Activated CD4-positive, alpha-beta memory T cell treated with anti-CD3 and anti-CD28 coated beads, Interleukin-2, amount 10 ng/mL, durations not matched to agents 7 days and 5 days (primary cell): ENCODE results near the gene RGS17. TPM values are rescaled to one million over a fixed set of nuclear protein-coding genes. Genes with fewer than 3 reads are reported as not detected.
A peak's percentile ranks its signal among the peaks of the same experiment; 100 is the strongest.

Experiments used
- CTCF ChIA-PET: fragments of 350-600 bp; sonication (Branson Sonifier 250); formaldehyde crosslinking; loops from one replicate; lab custom pipeline; 2021; ENCODE audit warnings: antibody characterized with exemption, inconsistent platforms; lab: Charles Lee
- POLR2A ChIA-PET: fragments of 350-600 bp; sonication (Branson Sonifier 250); formaldehyde crosslinking; loops from one replicate; lab custom pipeline; 2021; ENCODE audit warnings: antibody characterized with exemption; lab: Charles Lee
- DNase-seq: peaks from one replicate; pipeline ENCODE4 v3.0.0-alpha.2; 2020
- H3K27ac Mint-ChIP-seq: one replicate; pipeline ENCODE4 v1.8.0; 2021; ENCODE audit warnings: mild to moderate bottlenecking, mixed read lengths
- H3K27me3 Mint-ChIP-seq: one replicate; pipeline ENCODE4 v1.8.0; 2021; ENCODE audit warnings: mixed read lengths
- H3K36me3 Mint-ChIP-seq: one replicate; pipeline ENCODE4 v1.8.0; 2021; ENCODE audit warnings: low read depth, mixed read lengths
- H3K4me1 Mint-ChIP-seq: one replicate; pipeline ENCODE4 v1.8.0; 2021; ENCODE audit warnings: mixed read lengths
- H3K4me3 Mint-ChIP-seq: one replicate; pipeline ENCODE4 v1.8.0; 2021; ENCODE audit warnings: mild to moderate bottlenecking, mixed read lengths
- H3K9me3 Mint-ChIP-seq: one replicate; pipeline ENCODE4 v1.8.0; 2021; ENCODE audit warnings: mixed read lengths
- total RNA-seq, 2 experiments: library from RNA; stranded (reverse); gene quantifications; one replicate each; pipeline ENCODE4 v1.2.3, GENCODE V29; 2021

RGS17 gene
- total RNA-seq, 2 experiments from 2014 or later: 0.10 TPM; not detected in 1

GRCh38 chr6:152983637-152984512 is 147.2 kb downstream of the RGS17 start:
- peaks cover 58% of the 10 kb centered on the region for H3K36me3 Mint-ChIP-seq
- ChIA-PET POLR2A (interaction anchor here (1.0 to 5.3 kb wide), 14 partner anchors 7 to 1980 kb away, joined by 3 to 151 read pairs (median 4); partner anchors contain the start of gene MTRF1L), CTCF (interaction anchor here (1.0 to 1.6 kb wide), 4 partner anchors 14 to 19 kb away, joined by 3 to 7 read pairs (median 4); partner anchors contain the start of gene MTRF1L)

GRCh38 chr6:152982904-152983636 is 148.0 kb downstream of the RGS17 start, which contains the start of gene FBXO5:
TSS of gene FBXO5 (minus strand) at chr6:152983041. CDS start at chr6:152982959, 82 bp downstream.
- Mint-ChIP-seq H3K27me3 (no peaks in the 10 kb centered on the region), H3K9me3 (no peaks in the 10 kb centered on the region), H3K27ac (peak within 1 kb of the TSS; percentile 96), H3K4me3 (peak within 1 kb of the TSS; percentile 90), H3K4me1 (peaks cover 50% of the 10 kb centered on the region), H3K36me3 (peaks cover 65% of the 10 kb centered on the region)
- peak; percentile 98 for DNase-seq
- ChIA-PET CTCF (interaction anchor here (0.8 to 1.6 kb wide), 6 partner anchors 13 to 799 kb away, joined by 3 to 7 read pairs (median 4); partner anchors contain the start of gene MTRF1L), POLR2A (interaction anchor here (0.9 to 5.3 kb wide), 15 partner anchors 10 to 1979 kb away, joined by 3 to 151 read pairs (median 3); partner anchors contain the start of gene MTRF1L)

More at GRCh38 chr6:152983637-152984512, 147.2 kb downstream of the RGS17 start:
- Mint-ChIP-seq H3K27ac (peak overlapping the region; percentile 96), H3K4me1 (peaks cover 44% of the 10 kb centered on the region), H3K9me3 (no peaks in the 10 kb centered on the region), H3K4me3 (peak overlapping the region; percentile 90), H3K27me3 (no peaks in the 10 kb centered on the region)
- DNase-seq: peak; percentile 87

GRCh38 chr6:152981989-152982903 is 148.8 kb downstream of the RGS17 start:
- H3K4me1 Mint-ChIP-seq: peaks cover 57% of the 10 kb centered on the region
- H3K9me3 Mint-ChIP-seq: no peaks in the 10 kb centered on the region
- H3K4me3 Mint-ChIP-seq: peak overlapping the region; percentile 90
- no peaks in the 10 kb centered on the region for H3K27me3 Mint-ChIP-seq
- peak; percentile 51 for DNase-seq
- H3K27ac Mint-ChIP-seq: peak overlapping the region; percentile 96
- ChIA-PET POLR2A (interaction anchor here (0.9 to 5.3 kb wide), 12 partner anchors 9 to 1264 kb away, joined by 3 to 151 read pairs (median 8); partner anchors contain the start of gene MTRF1L), CTCF (interaction anchor here (0.7 to 1.6 kb wide), 7 partner anchors 12 to 798 kb away, joined by 3 to 7 read pairs (median 4); partner anchors contain the start of gene MTRF1L)
- peaks cover 71% of the 10 kb centered on the region for H3K36me3 Mint-ChIP-seq

- no peak for DNase-seq
- POLR2A ChIA-PET: interaction anchor here (1.0 to 4.0 kb wide), 4 partner anchors 10 to 21 kb away, joined by 3 to 25 read pairs (median 8); partner anchors contain the start of gene MTRF1L
- Mint-ChIP-seq H3K4me1 (peaks cover 61% of the 10 kb centered on the region), H3K27me3 (no peaks in the 10 kb centered on the region), H3K36me3 (peaks cover 71% of the 10 kb centered on the region), H3K4me3 (peak overlapping the region; percentile 90), H3K27ac (peak overlapping the region; percentile 54), H3K9me3 (no peaks in the 10 kb centered on the region)
- CTCF ChIA-PET: interaction anchor here (0.7 kb wide), 1 partner anchor 19 kb away, joined by 3 read pairs; no protein-coding TSS in a partner anchor
These were observed 149.9 kb downstream of the RGS17 start for GRCh38 chr6:152981219-152981618.

GRCh38 chr6:152980656-152981055 is 150.4 kb downstream of the RGS17 start:
- Mint-ChIP-seq H3K36me3 (peaks cover 71% of the 10 kb centered on the region), H3K9me3 (no peaks in the 10 kb centered on the region), H3K27me3 (no peaks in the 10 kb centered on the region), H3K4me1 (peaks cover 61% of the 10 kb centered on the region), H3K4me3 (peak overlapping the region; percentile 90), H3K27ac (peak overlapping the region; percentile 54)
- ChIA-PET CTCF (no interaction called here), POLR2A (interaction anchor here (1.3 to 4.0 kb wide), 3 partner anchors 10 to 20 kb away, joined by 3 to 25 read pairs (median 10); no protein-coding TSS in a partner anchor)
- DNase-seq: no peak

GRCh38 chr6:152979116-152979515 is 152.0 kb downstream of the RGS17 start:
- Mint-ChIP-seq H3K27me3 (no peaks in the 10 kb centered on the region), H3K4me3 (peak overlapping the region; percentile 90), H3K36me3 (peaks cover 77% of the 10 kb centered on the region), H3K9me3 (no peaks in the 10 kb centered on the region), H3K27ac (no peak overlapping the region), H3K4me1 (peaks cover 64% of the 10 kb centered on the region)
- CTCF ChIA-PET: no interaction called here
- POLR2A ChIA-PET: interaction anchor here (0.8 to 2.2 kb wide), 3 partner anchors 21 to 23 kb away, joined by 3 to 6 read pairs (median 3); no protein-coding TSS in a partner anchor
- DNase-seq: no peak

GRCh38 chr6:152978058-152978457 is 153.0 kb downstream of the RGS17 start:
- peaks cover 73% of the 10 kb centered on the region for H3K4me1 Mint-ChIP-seq
- DNase-seq: no peak
- no peak overlapping the region for H3K4me3 Mint-ChIP-seq
- no peak overlapping the region for H3K27ac Mint-ChIP-seq
- POLR2A ChIA-PET: interaction anchor here (0.8 to 2.5 kb wide), 6 partner anchors 13 to 27 kb away, joined by 3 to 14 read pairs (median 5); partner anchors contain the start of gene MTRF1L
- CTCF ChIA-PET: interaction anchor here (1.9 kb wide), 1 partner anchor 23 kb away, joined by 4 read pairs; no protein-coding TSS in a partner anchor
- H3K9me3 Mint-ChIP-seq: no peaks in the 10 kb centered on the region
- H3K27me3 Mint-ChIP-seq: no peaks in the 10 kb centered on the region
- H3K36me3 Mint-ChIP-seq: peaks cover 79% of the 10 kb centered on the region

- Mint-ChIP-seq H3K4me3 (no peak overlapping the region), H3K27ac (no peak overlapping the region), H3K27me3 (no peaks in the 10 kb centered on the region), H3K4me1 (peaks cover 75% of the 10 kb centered on the region), H3K9me3 (no peaks in the 10 kb centered on the region), H3K36me3 (peaks cover 84% of the 10 kb centered on the region)
- ChIA-PET CTCF (interaction anchor here (1.9 kb wide), 1 partner anchor 23 kb away, joined by 4 read pairs; no protein-coding TSS in a partner anchor), POLR2A (interaction anchor here (0.8 to 2.5 kb wide), 6 partner anchors 7 to 27 kb away, joined by 3 to 14 read pairs (median 6); partner anchors contain the start of gene MTRF1L)
- DNase-seq: no peak
These were observed 153.5 kb downstream of the RGS17 start for GRCh38 chr6:152977556-152977955.

GRCh38 chr6:152976749-152977148 is 154.3 kb downstream of the RGS17 start:
- H3K36me3 Mint-ChIP-seq: peaks cover 87% of the 10 kb centered on the region
- CTCF ChIA-PET: interaction anchor here (1.9 kb wide), 1 partner anchor 22 kb away, joined by 4 read pairs; no protein-coding TSS in a partner anchor
- POLR2A ChIA-PET: interaction anchor here (1.0 to 2.5 kb wide), 6 partner anchors 8 to 25 kb away, joined by 3 to 14 read pairs (median 6); partner anchors contain the start of gene MTRF1L
- no peaks in the 10 kb centered on the region for H3K9me3 Mint-ChIP-seq
- peak overlapping the region; percentile 74 for H3K27ac Mint-ChIP-seq
- peaks cover 77% of the 10 kb centered on the region for H3K4me1 Mint-ChIP-seq
- no peaks in the 10 kb centered on the region for H3K27me3 Mint-ChIP-seq
- no peak for DNase-seq
- H3K4me3 Mint-ChIP-seq: no peak overlapping the region

- Mint-ChIP-seq H3K4me1 (peaks cover 68% of the 10 kb centered on the region), H3K9me3 (no peaks in the 10 kb centered on the region), H3K27ac (peak overlapping the region; percentile 65), H3K27me3 (no peaks in the 10 kb centered on the region), H3K4me3 (peak overlapping the region; percentile 56), H3K36me3 (peaks cover 84% of the 10 kb centered on the region)
- POLR2A ChIA-PET: interaction anchor here (2.5 kb wide), 1 partner anchor 21 kb away, joined by 14 read pairs; no protein-coding TSS in a partner anchor
- CTCF ChIA-PET: no interaction called here
- DNase-seq: no peak
These were observed 155.7 kb downstream of the RGS17 start for GRCh38 chr6:152975204-152975915.
